Measurements from ENCODE around the gene SLC36A2.
"Not testable (repeated sequence)": the region's sequence is repeated elsewhere in the genome, so short reads cannot be mapped to it uniquely, and the experiment has no call there.

SLC36A2 gene

DNA sequence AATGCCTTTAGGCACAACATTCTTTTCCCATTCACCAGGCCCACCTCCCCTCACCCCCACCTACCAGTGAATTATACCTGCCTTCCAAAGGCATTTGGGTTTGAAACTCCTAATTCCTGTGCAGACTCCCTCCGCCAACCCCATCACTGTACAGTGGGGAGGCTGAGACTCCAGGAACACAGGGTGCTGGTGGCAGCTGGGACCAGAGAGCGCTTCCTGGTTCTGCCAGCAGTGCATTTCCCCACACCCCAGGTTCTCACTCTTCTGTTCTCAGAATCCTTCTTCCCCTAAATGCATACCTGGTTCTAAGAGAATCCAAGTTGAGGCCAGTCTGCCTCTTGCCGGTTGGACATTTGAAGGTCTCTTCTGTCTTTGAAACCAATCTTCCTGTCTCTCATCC is 21.1 kb downstream of the SLC36A2 start:
- no peak for DNase-seq (ENCODE audit: low read depth)

DNA sequence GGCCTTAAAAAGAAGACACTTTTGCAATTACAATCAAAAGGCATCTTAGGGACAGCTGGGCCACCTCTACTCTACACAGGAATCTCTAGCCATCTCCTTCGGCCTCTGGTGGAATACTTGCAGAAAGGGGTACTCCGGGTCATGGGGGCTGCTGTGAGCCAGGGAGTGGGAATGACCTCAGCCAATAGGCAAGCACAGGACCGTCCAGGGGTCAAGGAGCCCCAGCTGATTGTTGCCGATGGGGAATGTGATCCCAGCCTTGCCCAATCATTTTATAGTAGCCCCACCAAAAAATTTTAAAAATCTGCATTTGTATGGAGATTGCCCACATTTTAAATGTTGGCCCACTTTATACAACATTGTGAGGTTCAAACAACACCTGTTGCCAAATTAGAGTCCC is 26.9 kb downstream of the SLC36A2 start:
- no peak for DNase-seq (ENCODE audit: low read depth)

DNA sequence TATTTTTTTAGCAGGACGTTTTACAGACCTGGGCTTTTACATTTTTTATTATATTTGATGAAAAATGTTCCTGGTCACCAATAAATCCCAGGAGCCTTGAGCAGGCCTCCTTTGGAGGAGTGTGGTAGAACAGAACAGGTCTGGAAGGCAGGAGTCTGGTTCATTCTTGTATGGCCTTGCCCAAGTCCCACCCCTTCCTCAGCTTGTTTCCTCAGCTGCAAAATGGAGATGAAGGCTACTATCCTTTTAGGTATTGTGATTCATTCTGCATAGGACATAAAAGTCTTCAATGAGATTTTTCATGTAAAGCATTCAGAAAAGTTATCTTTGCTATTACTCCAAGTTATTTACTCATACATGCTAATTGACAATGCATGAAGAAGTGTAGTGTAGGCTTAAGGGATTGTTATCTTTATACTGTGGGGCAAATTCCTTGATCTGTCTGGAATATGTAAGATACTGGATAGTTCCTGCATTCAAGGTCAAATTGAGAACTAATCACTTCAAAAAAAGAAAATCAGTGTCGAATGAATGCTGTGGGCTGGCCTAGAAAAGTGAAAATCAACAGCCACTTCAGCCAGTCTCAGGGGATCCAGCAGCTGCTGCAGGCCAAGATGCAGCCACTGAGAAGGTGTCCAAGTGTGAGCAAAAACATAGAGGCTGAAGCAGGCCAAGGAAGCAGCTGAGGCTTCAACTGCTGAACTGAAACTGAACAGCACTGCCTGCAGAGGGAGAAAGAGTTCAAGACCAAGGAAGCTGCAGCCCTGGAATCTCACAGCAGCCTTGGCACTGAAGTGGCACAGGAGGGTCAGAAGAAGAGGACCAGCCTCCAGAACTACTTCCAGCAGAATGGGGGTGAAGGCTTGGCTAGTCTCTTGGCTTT is 28.3 kb downstream of the SLC36A2 start:
- no peak for DNase-seq (ENCODE audit: low read depth)

DNA sequence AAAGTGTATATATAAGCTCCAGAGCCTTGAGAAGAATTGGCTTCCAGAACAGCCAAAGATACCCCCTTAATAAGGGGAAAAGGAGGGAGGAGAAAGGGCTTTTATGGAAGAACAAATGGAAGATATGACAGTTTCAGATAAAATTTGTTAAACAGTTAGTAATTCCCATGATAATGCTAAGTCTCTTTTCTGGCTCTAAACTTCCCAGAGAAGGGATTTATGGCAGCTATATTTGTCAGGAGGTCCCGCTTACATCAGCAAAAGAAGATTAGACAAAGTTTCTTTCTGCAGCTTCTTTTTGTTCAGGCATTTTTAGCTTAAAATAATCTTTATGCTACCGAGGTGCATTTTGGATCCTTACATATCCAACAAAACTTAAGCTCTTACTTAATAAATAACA is 29.5 kb downstream of the SLC36A2 start:
- DNase-seq (ENCODE audit: low read depth) = no peak

DNA sequence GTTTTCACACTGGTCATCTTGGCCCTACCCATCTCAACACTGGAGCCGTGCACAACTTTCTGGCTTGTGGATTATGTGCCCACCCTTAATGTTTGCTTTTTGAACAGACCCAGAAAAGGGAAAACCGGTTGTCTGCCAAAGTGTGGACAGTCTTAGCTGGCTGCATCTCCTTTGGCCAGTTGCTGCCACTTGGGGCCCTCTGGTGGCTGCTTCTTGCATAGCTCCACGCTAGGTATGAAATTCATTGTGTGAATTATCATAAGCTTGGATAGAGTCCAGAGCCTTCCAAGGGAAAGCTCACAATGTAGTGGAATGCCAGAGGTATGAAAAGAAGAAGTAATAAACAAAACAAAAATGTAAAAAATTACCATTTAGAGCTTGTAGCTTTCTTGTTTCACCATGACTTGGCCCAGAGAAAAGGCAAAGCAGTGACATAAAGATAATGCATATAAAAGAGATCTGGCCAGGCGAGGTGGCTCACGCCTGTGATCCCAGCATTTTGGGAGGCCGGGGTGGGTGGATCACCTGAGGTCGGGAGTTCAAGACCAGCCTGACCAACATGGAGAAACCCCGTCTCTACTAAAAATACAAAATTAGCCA is 31.3 kb downstream of the SLC36A2 start:
- peak; percentile 40 for DNase-seq (ENCODE audit: low read depth)

DNA sequence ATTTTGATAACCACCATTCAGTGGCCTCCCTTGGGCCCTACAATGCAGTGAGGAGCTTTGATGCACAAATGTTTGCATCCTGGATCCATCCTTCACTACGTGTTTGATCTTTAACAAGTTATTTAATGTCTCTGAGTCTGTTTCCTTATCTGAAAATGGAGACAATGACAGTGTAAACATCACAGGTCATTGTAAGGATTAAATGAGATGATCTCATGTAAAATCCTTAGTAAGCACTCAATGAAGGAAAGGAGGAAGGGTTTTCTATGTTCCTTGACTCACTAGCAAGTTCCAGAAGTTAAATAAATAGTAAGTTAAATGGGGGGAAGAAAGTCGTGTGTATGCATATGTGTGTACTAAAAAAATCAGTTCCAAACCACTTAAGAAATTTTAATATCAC is 34.0 kb downstream of the SLC36A2 start:
- DNase-seq (ENCODE audit: low read depth) = no peak

DNA sequence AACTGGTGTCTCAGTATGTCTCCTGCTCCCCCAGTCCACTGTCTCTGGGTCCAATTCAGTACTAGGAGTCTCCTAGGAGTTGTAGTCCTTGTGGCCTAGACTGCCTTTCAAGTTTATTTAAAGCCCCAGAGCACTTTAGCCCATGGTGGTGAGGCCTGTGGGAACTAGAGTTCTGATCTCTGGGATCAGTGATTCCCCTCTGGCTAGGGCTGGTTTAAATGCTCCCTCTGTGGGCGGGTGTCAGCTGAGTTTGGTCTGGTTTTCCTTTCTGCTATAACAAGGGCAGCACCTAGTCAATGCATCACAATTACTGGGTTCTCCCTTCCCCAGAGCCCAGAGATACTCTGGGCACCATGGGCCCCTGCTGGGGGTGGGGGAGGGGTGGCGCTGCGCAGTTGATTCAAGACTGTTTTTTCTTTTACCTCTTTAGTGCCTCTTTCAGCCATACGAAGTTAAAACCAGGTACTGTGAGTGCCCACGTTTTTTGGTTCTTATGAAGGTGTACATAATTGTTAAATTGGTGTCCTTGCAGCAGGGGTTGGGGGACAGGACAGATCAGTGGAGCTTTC is 34.5 kb downstream of the SLC36A2 start:
- DNase-seq (ENCODE audit: low read depth) = no peak

DNA sequence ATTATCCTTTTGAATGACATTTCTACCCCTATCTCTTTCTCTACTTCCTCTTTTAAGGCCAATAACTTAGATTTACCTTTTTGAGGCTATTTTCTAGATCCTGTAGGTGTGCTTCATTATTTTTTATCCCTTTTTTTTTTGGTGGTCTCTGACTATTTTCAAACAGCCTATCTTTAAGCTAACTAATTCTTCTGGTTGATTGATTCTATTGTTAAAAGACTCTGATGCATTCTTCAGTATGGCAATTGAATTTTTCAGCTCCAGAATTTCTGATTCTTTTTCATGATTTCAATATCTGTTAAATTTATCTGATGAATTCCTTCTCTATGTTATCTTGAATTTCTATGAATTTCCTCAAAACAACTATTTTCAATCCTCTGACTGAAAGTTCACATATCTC is 36.4 kb downstream of the SLC36A2 start:
- DNase-seq (ENCODE audit: low read depth) = no peak

DNA sequence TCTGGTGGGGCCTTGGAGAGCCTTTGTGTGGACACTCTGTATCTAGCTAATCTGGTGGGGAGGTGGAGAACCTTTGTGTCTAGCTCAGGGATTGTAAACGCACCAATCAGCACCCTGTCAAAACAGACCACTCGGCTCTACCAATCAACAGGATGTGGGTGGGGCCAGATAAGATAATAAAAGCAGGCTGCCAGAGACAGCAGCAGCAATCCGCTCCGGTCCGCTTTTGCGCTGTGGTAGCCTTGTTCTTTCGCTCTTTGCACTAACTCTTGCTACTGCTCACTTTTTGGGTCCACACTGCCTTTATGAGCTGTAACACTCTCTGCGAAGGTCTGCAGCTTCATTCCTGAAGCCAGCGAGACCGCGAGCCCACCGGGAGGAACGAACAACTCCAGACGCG is 37.5 kb downstream of the SLC36A2 start:
- not testable (repeated sequence) for DNase-seq (ENCODE audit: low read depth)

DNA sequence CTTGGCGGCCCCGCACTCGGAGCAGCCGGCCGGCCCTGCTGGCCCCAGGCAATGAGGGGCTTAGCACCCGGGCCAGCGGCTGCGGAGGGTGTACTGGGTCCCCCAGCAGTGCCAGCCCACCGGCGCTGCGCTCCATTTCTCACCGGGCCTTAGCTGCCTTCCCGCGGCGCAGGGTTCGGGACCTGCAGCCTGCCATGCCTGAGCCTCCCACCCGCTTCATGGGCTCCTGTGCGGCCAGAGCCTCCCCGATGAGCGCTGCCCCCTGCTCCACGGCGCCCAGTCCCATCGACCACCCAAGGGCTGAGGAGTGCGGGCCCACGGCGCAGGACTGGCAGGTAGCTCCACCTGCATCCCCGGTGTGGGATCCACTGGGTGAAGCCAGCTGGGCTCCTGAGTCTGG is 38.1 kb downstream of the SLC36A2 start:
- not testable (repeated sequence) for DNase-seq (ENCODE audit: low read depth)

DNA sequence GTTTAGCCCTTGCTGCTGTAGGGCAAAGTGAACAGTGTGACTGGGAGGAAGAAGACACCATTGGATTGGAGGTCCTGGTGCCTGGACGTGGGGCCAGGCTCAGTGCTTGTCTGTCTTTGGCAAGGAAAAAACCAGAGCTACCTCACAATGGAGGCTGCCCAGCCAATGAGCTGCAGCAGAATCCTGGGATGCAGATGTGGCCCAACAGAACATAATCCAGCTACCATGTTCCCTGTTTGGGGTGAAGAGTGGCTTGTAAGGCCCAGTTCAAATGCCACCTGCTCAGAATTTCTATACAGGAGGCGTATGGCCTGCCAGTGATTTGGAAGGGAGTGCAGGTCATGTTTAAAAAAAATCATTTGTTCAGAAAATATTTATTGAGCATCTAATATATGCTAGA is 43.7 kb downstream of the SLC36A2 start, which contains the start of gene SLC36A3:
TSS of gene SLC36A3 (minus strand) at position 101 of the 400 bp plus-strand sequence. CDS start 412 bp downstream, outside the sequence.
- DNase-seq (ENCODE audit: low read depth) = no peak

DNA sequence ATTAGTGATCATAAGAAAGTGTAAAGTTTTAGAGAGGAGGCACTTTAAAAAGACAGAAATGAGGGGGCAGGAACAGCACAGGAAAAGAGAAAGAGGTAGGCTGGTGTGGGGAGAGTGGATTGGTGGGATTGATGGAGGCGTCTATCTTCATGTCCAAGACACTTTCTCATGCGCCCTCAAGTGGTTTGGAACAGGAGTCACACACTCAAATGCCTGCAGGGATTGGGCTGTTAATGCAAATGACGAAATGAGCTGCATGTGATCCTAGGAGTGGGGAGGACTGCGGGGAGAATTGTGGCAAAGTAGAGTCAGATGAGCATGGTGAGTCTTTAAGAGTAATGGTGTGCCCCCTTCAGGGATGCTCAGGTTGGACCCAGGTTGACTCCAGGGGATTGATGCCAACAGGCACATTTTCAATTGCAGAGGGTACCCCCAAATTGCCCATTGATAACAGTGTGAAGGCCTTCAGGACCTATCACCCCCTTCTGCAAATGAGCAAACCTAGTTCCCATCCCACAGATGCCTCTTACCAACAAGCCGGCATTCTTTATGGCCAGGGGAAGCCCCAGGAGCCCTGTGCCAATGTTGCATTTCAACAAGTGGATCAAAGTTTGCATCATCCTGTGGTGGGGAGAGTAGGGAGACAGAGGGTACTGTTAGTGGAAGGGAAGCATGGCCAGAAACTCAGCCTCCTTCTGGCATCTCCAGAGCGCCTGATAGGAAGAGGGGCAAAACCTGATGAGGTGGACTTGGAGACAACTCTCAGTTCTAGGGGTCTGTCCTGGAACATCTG is 49.1 kb downstream of the SLC36A2 start:
- no peak for DNase-seq (ENCODE audit: low read depth)

DNA sequence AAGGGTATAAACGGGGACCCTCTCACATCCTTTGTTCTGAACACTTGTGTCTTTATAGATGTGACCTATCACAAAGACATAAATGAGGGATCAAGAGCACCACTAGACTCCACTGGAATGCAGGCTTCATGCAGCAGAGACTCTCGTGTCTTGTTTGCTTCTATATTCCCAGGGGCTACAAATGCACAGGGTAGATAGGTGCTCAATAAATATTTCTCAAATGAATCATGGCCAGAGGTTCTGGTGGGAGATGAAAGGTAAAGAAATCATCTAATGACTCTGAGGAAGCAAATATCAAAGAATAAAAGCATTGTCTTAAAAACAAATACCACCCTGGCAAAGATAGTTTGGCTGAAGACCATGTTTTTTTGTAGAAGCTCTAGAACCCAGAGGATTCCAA is 50.4 kb downstream of the SLC36A2 start:
- no peak for DNase-seq (ENCODE audit: low read depth)

DNA sequence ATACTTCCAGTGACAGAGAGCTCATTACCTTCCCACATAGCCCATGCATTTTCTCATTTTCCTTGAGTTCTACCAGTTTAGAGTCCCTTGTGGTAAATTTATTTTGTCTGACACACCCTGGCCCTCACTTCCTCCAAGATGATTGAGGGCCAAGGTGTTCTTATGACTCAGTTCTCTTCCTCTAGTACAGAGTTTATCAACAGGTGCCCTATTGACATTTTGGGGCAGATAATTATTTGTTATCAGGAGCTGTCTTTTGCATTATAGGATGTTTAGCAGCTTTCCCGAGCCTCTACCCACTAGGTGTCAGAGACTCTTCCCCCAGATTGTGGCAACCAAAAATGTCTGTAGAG is 50.9 kb downstream of the SLC36A2 start:
- DNase-seq (ENCODE audit: low read depth) = no peak

DNA sequence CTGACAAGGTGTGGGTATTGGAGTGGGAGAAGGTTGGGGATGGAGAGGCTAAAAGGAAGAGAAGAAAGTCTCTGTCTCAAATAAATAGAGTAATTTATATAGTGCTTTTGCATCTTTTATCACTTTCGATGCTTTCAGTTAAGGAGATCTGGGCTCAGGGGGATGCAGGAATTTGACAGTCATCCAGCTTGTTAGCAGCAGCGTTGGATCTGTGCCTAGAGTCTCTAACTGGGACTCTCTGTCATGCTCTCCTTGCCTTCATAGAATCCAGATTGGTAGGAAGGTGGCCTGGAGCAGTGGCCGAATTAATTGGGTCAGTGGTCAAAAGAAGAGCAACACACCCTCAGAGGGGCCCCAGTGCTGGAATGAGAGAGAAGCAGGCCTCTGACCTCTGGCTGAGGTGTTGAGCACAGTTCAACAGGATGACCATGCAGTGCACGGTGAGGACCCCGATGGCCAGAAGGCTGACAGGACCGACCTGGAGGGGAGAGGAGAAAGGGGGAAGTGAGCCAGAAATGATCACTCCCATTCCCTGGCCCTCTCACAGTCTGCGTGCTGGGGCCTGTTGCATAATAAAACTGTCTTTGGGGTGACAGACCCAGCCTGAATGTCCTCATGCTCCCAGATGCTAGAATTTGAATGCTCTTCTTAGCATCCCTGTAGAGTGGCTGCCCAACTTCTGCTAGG is 51.4 kb downstream of the SLC36A2 start:
- no peak for DNase-seq (ENCODE audit: low read depth)

DNA sequence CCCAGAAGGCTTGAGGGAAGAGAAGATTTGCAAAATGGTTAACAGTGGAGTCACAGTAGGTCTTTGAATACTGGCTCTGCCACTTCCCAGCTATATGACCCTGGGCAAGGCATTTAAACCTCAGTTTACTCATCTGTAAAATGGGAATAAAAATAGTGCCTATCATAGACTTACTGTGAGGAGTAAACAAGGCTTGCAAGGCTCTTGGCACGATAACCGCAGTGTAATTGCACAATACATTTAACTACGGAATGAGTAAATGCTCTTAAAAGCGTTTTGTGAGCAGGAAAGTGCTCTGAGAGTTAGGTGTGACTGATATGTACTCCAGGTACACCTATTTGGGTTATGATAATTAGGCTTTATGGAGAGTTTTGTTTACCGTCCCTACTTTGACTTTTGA is 52.2 kb downstream of the SLC36A2 start:
- no peak for DNase-seq (ENCODE audit: low read depth)

DNA sequence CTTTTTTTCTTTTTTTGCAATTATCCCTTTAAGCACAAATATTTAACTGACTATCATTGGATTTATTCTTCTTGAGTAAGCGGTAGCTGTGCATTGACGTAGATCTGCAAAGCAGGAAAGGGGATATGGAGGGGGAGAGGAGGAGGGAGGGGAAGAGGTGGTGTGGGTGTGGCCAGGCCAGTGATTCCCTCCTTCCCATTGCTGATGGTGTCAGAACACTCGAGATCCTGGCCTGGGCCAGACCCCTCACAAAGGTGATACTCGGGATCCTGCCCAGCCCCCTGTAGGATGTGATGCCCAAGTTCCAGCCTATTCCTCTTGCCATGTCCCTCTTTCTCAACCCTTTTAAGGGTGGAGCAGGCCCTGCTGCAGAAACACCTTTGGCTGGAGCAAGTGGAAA is 53.7 kb downstream of the SLC36A2 start:
- DNase-seq (ENCODE audit: low read depth) = no peak

DNA sequence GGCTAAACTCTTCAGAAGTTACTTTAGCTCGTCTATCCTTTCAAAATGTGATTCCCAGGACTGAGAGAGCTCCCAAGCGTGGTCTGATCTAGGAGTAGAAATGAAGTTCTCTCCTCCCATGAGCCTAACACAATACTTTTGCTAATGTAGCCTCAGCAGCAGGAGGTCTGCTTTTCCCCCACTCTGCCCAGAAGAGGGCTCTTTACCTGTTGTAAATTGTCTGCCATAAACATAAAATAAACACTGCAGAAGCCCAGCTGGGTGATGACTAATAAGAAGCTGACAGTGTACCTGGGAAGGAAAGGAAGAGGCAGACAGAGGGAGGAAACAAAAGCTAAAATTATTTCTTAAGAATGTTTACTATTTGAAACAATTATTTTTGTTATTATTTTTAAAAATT is 59.2 kb downstream of the SLC36A2 start:
- no peak for DNase-seq (ENCODE audit: low read depth)

DNA sequence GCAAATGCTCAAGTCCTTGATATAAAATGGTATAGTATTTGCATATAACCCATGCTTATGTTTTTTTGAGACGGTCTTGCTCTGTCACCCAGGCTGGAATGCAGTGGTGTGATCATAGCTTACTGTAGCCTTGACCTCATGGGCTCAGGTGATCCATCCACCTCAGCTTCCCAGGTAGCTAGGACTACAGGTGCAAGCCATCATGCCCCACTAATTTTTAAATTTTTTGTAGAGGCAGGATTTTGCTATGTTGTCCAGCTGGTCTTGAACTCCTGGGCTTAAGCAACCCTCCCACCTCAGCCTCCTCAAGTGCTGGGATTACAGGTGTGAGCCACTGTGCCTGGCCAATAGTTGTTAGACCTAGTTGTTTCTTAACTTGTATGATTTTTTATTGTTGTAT is 61.1 kb downstream of the SLC36A2 start:
- DNase-seq (ENCODE audit: low read depth) = no peak

DNA sequence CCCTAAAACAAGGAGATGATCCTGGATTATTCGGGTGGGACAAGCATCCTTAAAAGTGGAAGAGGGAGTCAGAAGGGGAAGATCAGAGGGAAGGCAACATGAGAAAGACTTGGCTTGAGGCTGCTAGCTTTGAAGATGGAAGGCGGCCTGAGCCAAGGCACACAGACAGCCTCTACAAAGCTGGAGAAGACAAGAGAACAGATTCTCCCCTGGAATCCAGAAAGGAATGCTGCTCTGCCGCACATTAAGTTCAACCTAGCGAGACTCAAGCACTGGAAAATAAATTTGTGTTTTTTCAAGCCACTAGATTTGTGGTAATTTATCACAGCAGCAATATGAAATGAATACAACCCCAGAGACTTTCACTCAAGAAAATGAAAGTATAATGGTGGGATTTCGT is 61.7 kb downstream of the SLC36A2 start:
- DNase-seq (ENCODE audit: low read depth) = no peak

DNA sequence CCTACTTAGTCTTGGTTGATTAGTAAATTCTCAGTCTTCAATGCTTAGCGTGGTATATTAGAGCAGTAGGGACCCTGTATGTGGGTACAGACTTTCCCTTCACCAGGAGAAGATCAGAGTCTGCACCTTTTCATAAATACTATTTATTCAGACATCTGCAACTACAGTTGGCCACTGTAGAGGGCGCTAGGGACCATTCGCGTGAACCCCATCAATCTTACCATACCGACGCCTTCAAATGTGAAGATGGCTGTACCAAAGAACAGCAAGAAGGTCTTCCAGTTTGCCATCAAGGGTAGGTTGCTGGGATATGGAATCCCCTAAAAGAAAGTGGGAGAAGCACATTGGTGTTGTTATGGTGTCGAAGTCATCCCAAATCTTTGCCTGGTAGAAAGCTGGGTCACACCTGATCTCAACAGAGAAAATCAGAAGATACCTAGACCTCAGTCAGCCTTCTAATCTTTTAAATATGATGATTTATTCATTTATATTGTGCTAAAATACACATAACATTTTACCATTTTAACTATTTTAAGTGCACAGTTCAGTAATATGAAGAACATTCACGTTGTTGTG is 62.9 kb downstream of the SLC36A2 start:
- no peak for DNase-seq (ENCODE audit: low read depth)

Measured in fibroblast of the conjunctiva (primary cell).